ENCODE data around the gene KIAA2012.

The KIAA2012 gene

DNA sequence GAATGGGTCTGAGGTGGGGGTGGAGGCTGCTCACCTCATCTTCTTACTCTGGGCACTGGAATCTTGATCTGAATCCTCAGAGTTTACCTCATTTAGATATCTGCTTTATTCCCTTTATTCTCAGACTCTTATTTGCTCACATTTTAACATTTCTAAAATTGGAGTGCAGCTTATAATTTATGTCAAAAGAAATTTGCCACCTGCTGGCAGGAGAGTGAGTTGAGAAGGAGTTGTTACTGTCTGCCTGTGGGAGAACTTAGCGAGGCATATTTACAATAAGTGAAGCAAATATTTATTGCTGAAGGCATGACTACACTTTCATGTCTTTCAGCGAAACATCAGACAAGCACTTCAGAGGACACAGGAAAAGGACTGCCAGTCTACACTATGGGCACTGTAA is 16.4 kb upstream of the KIAA2012 start:
- TF ChIP-seq, protein P1, sequence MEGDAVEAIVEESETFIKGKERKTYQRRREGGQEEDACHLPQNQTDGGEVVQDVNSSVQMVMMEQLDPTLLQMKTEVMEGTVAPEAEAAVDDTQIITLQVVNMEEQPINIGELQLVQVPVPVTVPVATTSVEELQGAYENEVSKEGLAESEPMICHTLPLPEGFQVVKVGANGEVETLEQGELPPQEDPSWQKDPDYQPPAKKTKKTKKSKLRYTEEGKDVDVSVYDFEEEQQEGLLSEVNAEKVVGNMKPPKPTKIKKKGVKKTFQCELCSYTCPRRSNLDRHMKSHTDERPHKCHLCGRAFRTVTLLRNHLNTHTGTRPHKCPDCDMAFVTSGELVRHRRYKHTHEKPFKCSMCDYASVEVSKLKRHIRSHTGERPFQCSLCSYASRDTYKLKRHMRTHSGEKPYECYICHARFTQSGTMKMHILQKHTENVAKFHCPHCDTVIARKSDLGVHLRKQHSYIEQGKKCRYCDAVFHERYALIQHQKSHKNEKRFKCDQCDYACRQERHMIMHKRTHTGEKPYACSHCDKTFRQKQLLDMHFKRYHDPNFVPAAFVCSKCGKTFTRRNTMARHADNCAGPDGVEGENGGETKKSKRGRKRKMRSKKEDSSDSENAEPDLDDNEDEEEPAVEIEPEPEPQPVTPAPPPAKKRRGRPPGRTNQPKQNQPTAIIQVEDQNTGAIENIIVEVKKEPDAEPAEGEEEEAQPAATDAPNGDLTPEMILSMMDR (IDR thresholded peaks at IDR 0.05), result peak; percentile 45

DNA sequence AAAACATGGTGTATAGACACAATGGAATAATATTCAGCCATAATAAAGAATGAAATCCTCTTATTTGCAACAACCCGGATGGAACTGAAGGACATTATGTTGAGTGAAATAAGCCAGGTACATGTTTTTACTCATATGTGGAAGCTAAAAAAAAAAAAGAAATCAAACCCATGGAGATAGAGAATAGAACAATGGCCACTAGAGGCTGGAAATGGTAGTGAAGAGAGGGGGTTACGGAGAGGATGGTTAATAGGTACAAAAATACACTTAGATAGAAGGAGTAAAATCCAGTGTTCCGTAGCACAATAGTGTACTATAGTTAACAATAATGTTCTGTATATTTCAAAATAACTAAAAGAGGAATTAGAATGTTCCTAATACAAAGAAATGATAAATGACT is 12.8 kb upstream of the KIAA2012 start:
- TF ChIP-seq, protein P1 (IDR thresholded peaks at IDR 0.05), result peak; percentile 34

DNA sequence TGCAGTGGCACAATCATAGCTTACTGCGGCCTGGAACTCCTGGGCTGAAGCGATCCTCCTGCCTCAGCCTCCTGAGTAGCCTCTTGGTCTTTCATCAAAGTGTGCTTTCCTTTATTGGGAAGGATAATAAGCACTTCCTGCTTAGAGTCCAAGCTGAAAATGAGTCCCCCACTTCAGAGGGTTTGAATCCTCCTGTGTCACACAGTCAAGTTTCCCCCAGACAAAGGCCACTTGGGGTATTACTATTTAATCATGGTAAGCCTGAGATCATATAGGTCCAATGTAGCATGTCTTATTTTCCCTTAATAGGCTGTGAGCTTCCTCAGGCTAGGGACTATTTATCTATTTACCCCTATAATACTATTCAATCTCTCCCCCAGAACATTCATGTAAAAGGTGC is 11.4 kb upstream of the KIAA2012 start:
- TF ChIP-seq, protein P1 (IDR thresholded peaks at IDR 0.05), result no peak

DNA sequence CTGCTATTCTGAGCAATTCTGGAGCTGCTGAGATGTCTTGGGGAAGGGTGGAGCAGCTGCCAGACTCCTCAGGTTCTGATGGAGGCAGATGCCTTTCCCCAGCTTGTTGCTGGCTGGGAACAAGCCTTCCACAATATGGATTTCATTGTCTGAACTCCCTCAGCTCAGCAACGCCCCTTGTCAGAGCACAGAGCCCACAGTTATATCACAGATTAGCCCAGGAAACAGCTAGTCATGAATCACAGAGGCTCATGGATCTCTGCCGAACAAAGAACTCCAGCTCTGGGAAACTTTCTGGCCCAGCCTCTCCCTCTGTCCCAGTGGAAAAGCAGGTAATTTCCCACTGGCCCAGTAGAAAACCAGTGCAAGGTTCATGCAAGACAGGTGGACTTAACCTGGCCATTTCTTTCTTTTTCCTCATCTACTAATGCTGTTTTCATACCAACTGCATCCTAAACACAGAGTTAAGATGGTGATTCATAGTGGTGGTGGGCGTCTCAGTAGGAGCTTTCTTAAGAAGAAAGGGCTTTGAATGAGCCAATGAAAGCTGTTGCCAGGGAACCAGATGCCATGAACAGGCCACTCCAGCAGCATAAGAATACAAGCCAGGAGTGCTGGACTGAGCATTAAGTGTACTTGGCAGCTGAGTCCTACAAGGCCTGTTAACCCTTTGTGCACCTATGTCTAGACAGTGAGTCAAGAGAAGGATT is 8.7 kb upstream of the KIAA2012 start:
- TF ChIP-seq, protein P1 (IDR thresholded peaks at IDR 0.05), result no peak

DNA sequence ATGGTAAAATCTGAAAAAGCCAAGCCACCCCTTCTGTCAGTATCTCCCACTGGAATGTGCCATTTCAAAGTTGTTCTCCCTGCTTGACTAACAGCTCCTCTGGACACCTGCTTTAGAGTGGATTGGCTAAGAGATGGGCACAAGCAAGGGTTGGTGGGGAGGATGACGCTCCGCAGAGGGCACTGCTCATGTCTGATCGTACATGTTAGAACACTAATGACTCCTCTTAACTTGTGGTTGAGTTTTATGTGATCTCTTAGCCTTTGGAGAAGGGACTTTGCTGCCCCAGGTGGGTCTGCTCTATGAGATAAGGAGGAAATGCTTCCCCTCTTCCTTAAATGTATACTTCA is 8.2 kb upstream of the KIAA2012 start:
- TF ChIP-seq, protein P1 (IDR thresholded peaks at IDR 0.05), result no peak

DNA sequence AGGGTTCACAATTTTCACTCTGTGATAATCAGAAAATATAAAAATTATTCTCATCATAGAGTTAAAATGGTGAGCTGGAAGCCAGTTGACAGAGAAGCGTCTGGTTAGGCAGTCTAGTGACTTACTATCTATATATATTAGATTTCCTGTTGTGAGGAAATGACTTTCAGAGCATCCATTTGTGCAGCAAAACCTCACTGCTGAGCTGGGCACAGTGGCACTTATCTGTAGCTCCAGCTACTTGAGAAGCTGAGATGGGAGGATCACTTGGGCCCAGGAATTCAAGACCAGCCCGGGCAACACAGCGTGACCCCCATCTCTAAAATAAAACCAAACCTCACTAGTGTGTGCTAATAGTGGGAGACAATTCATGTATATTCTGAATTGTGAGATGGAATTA is 7.2 kb upstream of the KIAA2012 start:
- TF ChIP-seq, protein P1 (IDR thresholded peaks at IDR 0.05), result no peak

DNA sequence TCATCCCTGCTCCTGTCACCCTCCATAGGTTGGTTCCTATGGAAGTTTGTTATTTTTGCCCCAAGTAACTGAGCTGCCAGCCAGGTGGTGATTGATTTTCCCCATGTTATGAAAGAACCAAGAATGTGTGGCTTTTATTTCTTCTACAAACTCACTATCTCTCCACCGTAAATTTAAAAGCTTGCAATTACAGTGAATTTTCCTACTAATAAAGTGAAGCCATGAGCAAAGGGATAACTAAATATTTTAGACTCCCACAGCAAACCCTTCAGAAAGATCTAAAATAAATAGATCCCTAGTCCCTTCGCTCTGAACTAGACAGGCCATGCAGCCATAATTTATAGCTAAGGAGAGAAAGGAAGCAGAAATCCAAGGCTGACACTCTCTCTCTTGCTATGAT is 6.2 kb upstream of the KIAA2012 start:
- TF ChIP-seq, protein P1 (IDR thresholded peaks at IDR 0.05), result no peak

DNA sequence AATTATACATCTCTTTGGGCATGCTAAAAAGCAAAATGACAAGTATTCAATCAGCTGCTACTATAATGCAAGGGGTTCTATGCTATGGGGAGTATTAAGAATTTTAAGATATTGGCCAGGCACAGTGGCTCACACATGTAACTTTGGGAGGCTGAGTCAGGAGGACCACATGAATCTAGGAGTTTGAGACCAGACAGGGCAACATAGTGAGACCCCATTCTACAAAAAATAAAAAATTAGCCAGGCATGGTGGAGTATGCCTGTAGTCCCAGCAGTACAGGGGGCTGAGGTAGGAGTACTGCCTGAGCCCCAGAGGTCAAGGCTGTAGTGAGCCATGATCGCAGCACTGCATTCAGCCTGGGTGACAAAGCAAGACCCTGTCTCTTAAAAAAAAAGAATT is 5.5 kb upstream of the KIAA2012 start:
- TF ChIP-seq, protein P1 (IDR thresholded peaks at IDR 0.05), result no peak

All from LNCAP (cell line).